ENCODE data around the gene CDK13. TPM values are rescaled to one million over a fixed set of nuclear protein-coding genes. Genes with fewer than 3 reads are reported as not detected.

The CDK13 gene
- total and polyA plus RNA-seq, 9 of the 15 experiments (the other 6 are each of a cell fraction or from before 2014, with no cell fraction given) = 9.8 to 46.1 (median 32.4) TPM

Small RNA genes within 50 kb of the gene (small RNA-seq; reads per million reads assigned to genes)
- gene AC006023.1 = not detected
- gene AC006023.2 = not detected

Other genes starting within 250 kb of the CDK13 start
- 97.1 and 107 TPM in 2 replicates for gene MPLKIP, start 184.4 kb downstream of the CDK13 start, total RNA-seq (2014; rRNA removed)
- gene MPLKIP, start 184.4 kb downstream of the CDK13 start, total RNA-seq (2014; rRNA removed; fragmentation: Illumina TruSeq; extraction: Trizol) = 44.2 and 46.9 TPM in 2 replicates
- gene MPLKIP, start 184.4 kb downstream of the CDK13 start, total RNA-seq (2015; rRNA removed; fragmentation: Illumina TruSeq; extraction: Trizol) = 40.6 and 41.5 TPM in 2 replicates
- 81.5 and 93.0 TPM in 2 replicates for gene MPLKIP, start 184.4 kb downstream of the CDK13 start, total RNA-seq (2021)
- 53.9 and 75.6 TPM in 2 replicates for gene MPLKIP, start 184.4 kb downstream of the CDK13 start, polyA plus RNA-seq (2011; rRNA removed)
- gene MPLKIP, start 184.4 kb downstream of the CDK13 start, polyA plus RNA-seq (2014; fragmentation: Illumina TruSeq; extraction: Trizol) = 26.3 and 41.4 TPM in 2 replicates
- 10 to 100 TPM in 1 of 2 experiments, 1 to 10 TPM in 1; 5.6 to 12.3 TPM for gene MPLKIP, start 184.4 kb downstream of the CDK13 start, polyA plus RNA-seq (2014; fragmentation: Nextera tagmentation; extraction: Ambion mirVana)
- 121 and 127 TPM in 2 replicates for gene MPLKIP, start 184.4 kb downstream of the CDK13 start, polyA plus RNA-seq (2014; rRNA removed)
- 1.8 and 2.2 TPM in 2 replicates for gene SUGCT, start 184.7 kb downstream of the CDK13 start, total RNA-seq (2014; rRNA removed)
- 2.5 and 2.8 TPM in 2 replicates for gene SUGCT, start 184.7 kb downstream of the CDK13 start, total RNA-seq (2014; rRNA removed; fragmentation: Illumina TruSeq; extraction: Trizol)
- gene SUGCT, start 184.7 kb downstream of the CDK13 start, total RNA-seq (2015; rRNA removed; fragmentation: Illumina TruSeq; extraction: Trizol) = 1.2 and 1.3 TPM in 2 replicates
- gene SUGCT, start 184.7 kb downstream of the CDK13 start, total RNA-seq (2021) = 1.1 and 1.4 TPM in 2 replicates
- 1.5 and 1.8 TPM in 2 replicates for gene SUGCT, start 184.7 kb downstream of the CDK13 start, polyA plus RNA-seq (2011; rRNA removed)
- gene SUGCT, start 184.7 kb downstream of the CDK13 start, polyA plus RNA-seq (2014; fragmentation: Illumina TruSeq; extraction: Trizol) = 2.0 and 2.3 TPM in 2 replicates
- 1 to 10 TPM in 1 of 2 experiments, under 1 TPM in 1; 0.58 to 1.3 TPM for gene SUGCT, start 184.7 kb downstream of the CDK13 start, polyA plus RNA-seq (2014; fragmentation: Nextera tagmentation; extraction: Ambion mirVana)
- gene SUGCT, start 184.7 kb downstream of the CDK13 start, polyA plus RNA-seq (2014; rRNA removed) = 1.4 and 1.9 TPM in 2 replicates